Stimulated activated CD4-positive, alpha-beta T cell treated with anti-CD3 and anti-CD28 coated beads, Interleukin-15, amount 100 ng/mL, for 1 hour (primary cell): ENCODE results near the gene CEP72.

Experiments used
- DNase-seq, 2 donors: peaks; one replicate each; pipeline ENCODE4 v3.0.0-alpha.2; 2020; ENCODE audit warnings: low read depth in 1 of 2, low spot score in 1 of 2

The CEP72 gene

DNA sequence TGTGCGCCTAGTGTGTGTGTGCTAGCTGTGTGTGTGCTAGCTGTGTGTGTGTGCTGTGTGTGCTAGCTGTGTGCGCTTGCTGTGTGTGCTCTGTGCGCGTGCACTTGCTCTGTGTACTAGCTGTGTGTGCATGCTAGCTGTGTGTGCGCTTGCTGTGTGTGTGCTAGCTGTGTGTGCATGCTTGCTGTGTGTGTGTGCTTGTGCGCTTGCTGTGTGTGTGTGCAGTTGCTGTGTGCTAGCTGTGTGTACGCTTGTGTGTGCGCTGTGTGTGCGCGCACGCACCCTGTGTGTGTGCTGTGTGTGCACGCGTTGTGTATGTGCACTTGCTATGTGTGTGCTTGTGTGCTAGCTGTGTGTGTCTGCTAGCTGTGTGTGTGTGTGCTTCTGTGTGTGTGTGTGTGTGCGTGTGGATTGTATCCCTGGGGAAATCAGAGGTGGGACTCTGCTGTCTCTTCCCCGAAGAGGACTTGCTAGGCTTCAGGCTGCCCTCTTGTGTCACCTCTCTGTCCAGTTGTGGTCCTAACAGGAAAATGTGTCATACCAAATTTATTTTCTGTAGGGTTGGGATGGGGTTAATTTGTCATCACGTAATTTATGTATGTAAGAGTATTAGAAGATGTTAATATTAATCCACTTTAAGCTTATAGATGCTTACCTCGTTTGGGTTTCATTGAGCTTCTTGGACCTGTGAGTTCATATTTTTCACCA, 42.1 kb downstream of the CEP72 start:
- no peak for DNase-seq

- no peak for DNase-seq
Measured at GRCh38 chr5:655406-655805, 43.3 kb downstream of the CEP72 start.

DNA sequence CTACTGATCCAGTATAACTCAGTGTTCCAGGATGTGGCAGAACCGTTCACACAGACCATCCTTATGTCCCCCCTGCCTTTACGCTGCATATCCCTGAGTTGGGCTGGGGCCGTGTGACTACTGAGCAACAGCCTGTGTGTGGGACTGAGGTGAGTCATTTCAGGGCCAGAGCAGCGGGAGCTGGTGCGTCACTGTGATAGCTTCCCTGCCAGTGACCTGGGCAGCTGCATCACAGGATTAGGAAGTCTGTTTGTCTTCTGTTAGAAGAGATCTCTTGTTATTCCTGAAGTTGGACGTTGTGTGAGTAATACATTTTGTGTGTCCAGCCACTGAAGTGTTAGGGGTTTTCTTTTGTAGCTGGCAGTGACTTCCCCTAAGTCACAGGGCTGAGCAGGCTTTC, 45.4 kb downstream of the CEP72 start:
- no peak for DNase-seq

DNA sequence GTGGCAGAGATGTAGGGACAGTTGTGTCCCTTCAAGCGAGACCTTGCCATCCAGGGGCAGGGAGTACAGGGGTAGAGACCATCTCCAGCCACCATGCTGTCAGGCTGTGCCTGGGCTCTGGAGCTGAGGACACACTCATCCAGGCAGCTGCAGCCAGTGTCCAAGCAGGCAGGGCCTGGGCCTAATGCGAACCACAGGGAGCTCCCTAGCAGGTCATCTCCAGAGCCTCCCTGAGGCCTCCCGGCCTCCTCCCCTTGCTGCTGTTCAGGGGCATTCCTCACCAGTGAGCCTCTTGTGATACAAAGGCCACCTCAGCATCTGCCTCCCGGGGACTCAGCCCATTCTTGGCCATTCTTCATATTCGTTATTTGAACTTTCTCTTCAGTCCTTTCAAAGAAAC, 46.0 kb downstream of the CEP72 start:
- no peak for DNase-seq

GRCh38 chr5:659496-660263, 47.5 kb downstream of the CEP72 start:
- no peak for DNase-seq

DNA sequence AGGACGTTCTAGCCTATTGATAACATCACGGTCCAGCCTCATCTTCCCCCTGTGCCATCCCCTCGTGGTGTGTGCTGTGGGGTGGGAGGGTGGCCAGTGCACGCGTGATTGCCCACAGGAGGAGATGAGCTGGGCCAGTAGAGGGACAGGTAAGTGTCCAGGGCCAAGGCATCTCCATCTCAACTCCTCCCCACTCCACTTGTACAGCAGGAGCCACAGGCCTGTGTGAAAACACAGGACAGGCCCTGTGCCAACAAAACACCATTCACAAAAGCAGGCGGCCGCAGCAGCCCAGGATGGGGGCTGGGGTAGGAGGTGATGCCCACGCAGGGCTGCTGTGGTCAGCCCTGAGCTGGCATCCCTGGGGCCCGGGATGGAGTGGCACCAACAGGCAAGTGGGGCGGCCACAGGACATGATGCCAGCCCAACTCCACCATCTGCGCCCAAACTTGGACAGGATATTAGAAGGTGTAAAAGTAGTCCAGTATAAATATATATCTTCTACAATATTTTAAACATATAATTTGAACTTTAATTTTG, 48.4 kb downstream of the CEP72 start:
- DNase-seq, result no peak

- DNase-seq, result no peak
Measured at GRCh38 chr5:661891-662750, 50.0 kb downstream of the CEP72 start.

- no peak for DNase-seq
Measured at GRCh38 chr5:662751-663435, 50.8 kb downstream of the CEP72 start.

DNA sequence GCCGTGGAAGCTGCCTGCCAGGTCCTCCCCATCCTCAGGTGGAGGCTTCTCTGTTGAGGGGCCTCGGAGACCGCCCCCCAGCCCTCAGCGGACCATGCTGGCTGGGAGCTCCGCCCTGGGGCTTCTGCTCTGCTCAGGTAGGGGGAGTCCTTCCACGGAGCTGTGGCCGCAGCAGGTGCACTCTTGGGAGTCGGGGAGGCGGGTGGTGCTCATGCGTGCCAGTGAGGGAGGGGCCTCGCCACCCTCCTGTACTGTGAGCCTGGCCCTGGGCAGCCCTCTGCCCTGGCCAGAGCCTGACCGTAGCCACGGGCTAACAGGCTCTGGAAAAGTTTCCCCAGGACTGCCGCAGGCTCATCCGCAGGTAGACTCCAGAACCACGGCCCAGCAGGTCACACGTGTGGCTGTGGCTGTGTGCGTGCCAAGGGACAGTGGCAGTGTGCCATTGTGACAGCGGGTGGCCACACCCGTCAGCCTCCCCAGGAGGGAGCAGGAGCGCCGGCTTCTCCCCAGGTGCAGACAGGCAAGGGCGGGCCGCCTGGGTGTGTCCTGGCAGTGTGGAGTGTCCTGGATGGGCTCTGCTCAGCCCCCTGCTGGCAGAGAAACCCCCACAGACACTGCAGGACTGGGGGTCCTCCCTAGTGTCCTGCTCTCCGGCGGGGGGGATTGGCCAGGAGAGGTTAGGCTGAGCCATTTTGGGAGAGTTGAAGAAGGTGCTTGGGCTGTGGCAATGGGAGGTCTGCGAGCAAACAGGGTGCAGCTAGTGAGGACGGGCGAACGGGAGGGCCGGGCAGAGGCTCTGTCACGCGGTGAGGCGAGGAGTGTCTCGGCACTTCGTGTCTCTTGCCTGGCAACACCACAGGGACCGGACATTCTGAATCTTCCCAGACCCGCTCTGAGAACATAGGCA, 51.5 kb downstream of the CEP72 start:
- DNase-seq, result no peak

DNA sequence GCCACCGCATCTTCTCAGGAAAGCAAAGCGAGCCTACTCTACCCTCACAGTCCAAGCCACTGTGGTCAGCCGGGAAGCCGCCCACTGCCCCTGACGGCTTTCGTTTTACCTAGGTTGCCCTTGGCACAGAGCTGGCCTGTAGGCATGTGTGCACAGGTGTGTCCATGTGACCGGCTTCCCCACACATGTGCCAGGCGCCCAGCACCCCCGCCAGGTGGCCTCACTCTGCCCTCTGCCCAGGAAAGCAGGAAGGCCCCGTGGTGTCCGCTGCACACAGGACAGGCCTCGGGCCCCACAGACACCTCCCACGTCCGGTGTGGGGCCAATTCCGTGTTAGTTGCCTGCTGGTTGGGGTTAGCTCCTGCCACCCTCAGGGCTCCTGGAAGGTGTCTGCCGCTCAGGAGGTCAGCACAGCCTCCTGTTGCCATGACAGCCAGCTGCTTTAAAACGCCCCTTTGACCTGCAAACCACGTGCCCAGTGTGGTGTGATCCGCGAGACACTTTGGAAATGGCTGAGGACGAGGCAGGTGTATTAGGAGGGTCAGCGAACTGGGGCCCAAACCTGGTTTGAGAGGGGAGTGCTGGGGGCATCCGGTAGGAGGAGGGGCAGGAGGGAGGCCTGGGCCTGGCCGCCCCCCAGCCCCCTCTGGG, 52.3 kb downstream of the CEP72 start:
- no peak for DNase-seq

- DNase-seq, result no peak
Measured at GRCh38 chr5:664994-665360, 52.8 kb downstream of the CEP72 start.

DNA sequence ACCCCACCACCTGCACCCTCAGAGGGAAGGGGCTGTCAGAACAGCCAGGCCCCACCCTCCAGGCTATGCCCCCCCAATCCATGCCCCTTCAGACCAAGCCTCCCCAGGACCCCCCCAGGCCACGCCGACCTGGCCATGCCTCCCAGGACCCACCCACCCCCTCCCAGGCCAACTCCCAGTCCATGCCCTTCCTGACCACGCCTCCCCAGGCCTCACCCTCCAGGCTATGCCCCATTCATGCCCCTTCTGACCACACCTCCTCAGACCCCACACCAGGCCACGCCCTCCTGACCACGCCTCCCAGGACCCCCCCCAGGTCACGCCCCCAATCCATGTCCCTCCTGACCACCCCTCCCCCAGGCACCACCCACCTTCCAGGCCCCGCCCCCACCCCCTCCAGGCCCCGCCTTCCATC, 53.4 kb downstream of the CEP72 start:
- DNase-seq, result no peak

- no peak for DNase-seq
Measured at GRCh38 chr5:665956-666711, 54.0 kb downstream of the CEP72 start.

DNA sequence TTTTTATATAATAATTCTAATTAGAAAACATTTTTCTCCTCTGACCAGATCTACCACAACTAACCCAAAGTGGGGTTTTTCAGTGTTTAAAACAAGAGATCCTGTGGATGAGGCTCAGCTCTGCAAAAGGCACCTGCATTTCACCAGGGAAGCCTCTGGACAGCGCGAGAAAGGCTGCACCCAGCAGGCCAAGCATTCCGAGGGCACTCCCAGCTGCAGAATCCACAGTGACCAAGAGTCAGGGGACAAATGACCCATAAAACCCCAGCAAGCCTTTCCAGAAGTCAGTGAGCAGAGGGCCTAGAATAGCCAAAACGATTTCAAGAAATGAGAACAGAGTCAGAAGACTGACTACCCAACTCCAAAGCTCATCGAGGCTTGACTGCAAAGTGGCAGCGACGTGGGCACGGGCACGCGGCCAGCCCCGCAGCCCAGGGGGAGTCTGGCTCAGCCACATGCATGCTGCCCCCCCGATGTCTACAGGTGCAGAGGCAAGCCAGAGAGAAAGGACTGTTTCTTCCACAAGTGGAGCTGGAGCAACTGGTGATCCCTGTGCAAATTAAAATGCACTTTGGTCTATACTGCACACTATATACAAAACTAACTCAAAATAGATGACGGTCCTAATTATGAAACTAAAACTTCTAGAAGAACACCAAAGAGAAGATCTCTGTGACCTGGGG, 54.8 kb downstream of the CEP72 start:
- DNase-seq, result no peak

GRCh38 chr5:668283-668995, 56.3 kb downstream of the CEP72 start:
- no peak for DNase-seq

DNA sequence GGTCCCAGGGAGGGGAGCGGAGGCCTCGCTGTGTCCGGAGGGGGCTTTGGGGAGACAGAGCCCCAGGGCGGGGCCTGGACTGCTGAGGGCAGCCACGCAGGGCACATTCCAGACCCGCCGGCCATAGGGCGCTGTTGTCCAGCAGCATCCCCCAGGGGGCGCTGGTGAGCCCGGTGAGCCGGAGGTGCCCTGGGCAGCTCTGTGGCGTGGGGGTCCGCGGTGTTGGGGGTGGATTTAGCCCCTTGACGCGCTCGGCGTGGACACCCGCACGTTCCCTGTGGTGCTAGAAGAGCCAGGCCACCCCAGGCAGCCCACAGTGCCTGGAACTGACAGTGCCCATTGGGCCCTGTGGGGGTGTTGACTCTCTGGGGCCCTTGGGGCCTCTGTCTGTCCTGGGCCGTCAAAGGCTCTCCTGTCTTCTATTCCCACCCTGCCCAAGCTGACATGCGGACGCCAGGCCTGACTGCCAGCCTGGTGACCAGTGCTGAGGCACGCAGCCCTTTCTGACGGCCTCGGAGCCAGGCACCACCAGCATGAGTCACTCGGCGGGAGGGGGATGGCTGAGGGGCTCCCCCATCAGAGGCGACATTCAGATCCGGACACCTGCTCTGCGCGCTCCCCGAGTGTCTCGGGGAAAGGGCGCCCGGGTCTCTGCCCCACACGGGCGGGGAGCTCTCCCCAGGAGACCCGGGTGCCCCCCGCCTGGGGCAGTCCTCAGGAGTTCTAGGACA, 57.1 kb downstream of the CEP72 start:
- DNase-seq, result peak in 1 of 2 donors; percentile 33

DNA sequence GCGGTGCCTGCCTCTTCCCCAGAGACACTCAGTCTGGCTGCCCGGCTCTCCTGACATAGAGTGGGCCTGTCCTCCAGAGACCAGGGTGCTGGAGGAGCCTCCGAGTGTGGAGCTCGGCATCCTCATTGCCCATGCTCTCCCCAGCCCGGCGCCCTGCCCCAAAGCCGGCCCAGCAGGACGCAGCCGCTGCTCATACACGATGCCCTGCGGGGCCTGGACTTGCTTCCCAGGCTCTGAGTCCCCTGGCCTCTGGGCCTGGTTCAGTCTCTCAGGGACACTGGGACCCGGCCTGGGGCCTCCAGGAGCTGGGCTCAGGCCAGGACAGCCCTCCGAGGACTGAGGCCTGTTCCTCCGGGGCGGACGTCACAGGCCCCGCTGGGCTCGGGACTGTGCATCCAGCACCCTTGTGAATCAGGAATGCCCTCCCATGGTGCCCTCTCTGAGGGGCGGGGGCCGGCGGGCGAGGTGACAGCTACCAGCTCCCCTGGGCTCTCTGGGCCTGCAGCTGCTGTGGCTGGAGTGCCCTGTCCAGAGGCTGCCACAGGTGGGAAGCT, 57.8 kb downstream of the CEP72 start:
- no peak for DNase-seq
